ENCODE data around the gene PCDHA3.
"Not testable (repeated sequence)": the region's sequence is repeated elsewhere in the genome, so short reads cannot be mapped to it uniquely, and the experiment has no call there.

The PCDHA3 gene

DNA sequence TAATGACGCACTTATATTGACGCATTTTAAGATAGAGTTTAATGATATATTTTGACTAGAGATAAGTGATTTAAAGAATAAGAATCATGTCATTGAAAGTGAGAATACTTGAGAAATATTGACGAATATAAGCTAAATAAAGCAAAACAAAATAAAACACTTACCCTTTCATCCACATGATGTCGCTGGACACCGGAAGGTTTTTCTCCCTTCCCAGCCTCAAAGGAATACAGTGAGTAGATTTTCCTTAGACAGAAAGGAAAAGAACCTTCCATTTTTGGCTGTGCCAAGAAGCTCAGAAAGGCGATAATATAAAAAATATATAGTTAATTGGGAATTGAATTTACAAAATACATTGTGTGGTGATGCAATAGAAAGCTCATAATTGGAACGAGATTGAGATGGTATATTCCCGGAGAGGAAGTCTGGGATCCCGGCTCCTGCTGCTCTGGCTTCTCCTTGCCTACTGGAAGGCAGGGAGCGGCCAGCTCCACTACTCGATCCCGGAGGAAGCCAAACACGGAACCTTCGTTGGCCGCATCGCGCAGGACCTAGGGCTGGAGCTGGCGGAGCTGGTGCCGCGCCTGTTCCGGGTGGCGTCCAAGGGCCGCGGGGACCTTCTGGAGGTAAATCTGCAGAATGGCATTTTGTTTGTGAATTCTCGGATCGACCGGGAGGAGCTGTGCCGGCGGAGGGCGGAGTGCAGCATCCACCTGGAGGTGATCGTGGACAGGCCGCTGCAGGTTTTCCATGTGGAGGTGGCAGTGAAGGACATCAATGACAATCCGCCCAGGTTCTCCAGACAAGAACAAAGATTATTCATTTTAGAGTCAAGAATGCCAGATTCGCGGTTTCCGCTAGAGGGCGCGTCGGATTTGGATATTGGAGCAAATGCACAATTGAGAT lies 20.8 kb downstream of the PCDHA3 start, which contains the start of gene PCDHA5:
Gene PCDHA5, plus strand, starts transcription at position 239 of the 906 bp plus-strand sequence.
- no peak for DNase-seq (ENCODE audit: low read depth, low spot score)

GRCh38 chr5:140822281-140822629 lies 21.4 kb downstream of the PCDHA3 start:
- DNase-seq (ENCODE audit: low read depth, low spot score), result no peak

GRCh38 chr5:140822969-140823368 lies 22.1 kb downstream of the PCDHA3 start:
- not testable (repeated sequence) for DNase-seq (ENCODE audit: low read depth, low spot score)

DNA sequence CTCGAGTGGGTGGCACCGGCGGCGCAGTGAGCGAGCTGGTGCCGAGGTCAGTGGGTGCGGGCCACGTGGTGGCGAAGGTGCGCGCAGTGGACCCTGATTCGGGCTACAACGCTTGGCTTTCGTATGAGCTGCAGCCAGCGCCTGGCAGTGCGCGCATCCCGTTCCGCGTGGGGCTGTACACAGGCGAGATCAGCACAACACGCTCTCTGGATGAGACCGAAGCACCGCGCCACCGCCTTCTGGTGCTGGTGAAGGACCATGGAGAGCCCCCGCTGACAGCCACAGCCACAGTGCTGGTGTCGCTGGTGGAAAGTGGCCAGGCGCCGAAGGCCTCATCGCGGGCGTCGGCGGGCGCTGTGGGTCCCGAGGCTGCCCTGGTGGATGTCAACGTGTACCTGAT lies 22.6 kb downstream of the PCDHA3 start:
- no peak for DNase-seq (ENCODE audit: low read depth, low spot score)

GRCh38 chr5:140827704-140828361 lies 27.0 kb downstream of the PCDHA3 start, which contains the start of gene PCDHA6:
TSS of gene PCDHA6 (plus strand) at chr5:140827960. CDS start at chr5:140828092, 132 bp downstream.
- no peak for DNase-seq (ENCODE audit: low read depth, low spot score)

DNA sequence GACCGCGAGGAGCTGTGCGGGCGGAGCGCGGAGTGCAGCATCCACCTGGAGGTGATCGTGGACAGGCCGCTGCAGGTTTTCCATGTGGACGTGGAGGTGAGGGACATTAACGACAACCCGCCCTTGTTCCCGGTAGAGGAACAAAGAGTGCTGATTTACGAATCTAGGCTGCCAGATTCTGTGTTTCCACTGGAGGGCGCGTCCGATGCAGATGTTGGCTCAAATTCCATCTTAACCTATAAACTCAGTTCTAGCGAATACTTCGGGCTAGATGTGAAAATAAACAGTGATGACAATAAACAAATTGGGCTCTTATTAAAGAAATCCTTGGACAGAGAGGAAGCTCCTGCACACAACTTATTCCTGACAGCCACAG lies 27.5 kb downstream of the PCDHA3 start:
- no peak for DNase-seq (ENCODE audit: low read depth, low spot score)

- DNase-seq (ENCODE audit: low read depth, low spot score), result not testable (repeated sequence)
Observed at GRCh38 chr5:140829511-140830501, 28.9 kb downstream of the PCDHA3 start.

- no peak for DNase-seq (ENCODE audit: low read depth, low spot score)
Observed at GRCh38 chr5:140833993-140834392, 33.1 kb downstream of the PCDHA3 start, which contains the start of gene PCDHA7. TSS of gene PCDHA7 (plus strand) at chr5:140834269. CDS start at chr5:140834384, 115 bp downstream.

- not testable (repeated sequence) for DNase-seq (ENCODE audit: low read depth, low spot score)
Observed at GRCh38 chr5:140834439-140835008, 33.7 kb downstream of the PCDHA3 start.

DNA sequence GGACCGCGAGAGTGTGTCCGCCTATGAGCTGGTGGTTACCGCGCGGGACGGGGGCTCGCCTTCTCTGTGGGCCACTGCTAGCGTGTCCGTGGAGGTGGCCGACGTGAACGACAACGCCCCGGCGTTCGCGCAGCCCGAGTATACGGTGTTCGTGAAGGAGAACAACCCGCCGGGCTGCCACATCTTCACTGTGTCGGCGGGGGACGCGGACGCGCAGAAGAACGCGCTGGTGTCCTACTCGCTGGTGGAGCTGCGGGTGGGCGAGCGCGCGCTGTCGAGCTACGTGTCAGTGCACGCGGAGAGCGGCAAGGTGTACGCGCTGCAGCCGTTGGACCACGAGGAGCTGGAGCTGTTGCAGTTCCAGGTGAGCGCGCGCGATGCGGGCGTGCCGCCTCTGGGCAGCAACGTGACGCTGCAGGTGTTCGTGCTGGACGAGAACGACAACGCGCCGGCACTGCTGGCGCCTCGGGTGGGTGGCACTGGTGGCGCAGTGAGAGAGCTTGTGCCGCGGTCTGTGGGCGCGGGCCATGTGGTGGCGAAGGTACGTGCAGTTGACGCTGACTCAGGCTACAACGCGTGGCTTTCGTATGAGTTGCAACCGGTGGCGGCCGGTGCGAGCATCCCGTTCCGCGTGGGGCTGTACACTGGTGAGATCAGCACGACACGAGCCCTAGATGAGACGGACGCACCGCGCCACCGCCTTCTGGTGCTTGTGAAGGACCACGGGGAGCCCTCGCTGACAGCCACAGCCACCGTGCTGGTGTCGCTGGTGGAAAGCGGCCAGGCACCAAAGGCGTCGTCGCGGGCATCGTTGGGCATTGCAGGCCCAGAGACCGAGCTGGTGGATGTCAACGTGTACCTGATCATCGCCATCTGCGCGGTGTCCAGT lies 35.0 kb downstream of the PCDHA3 start:
- no peak for DNase-seq (ENCODE audit: low read depth, low spot score)

DNA sequence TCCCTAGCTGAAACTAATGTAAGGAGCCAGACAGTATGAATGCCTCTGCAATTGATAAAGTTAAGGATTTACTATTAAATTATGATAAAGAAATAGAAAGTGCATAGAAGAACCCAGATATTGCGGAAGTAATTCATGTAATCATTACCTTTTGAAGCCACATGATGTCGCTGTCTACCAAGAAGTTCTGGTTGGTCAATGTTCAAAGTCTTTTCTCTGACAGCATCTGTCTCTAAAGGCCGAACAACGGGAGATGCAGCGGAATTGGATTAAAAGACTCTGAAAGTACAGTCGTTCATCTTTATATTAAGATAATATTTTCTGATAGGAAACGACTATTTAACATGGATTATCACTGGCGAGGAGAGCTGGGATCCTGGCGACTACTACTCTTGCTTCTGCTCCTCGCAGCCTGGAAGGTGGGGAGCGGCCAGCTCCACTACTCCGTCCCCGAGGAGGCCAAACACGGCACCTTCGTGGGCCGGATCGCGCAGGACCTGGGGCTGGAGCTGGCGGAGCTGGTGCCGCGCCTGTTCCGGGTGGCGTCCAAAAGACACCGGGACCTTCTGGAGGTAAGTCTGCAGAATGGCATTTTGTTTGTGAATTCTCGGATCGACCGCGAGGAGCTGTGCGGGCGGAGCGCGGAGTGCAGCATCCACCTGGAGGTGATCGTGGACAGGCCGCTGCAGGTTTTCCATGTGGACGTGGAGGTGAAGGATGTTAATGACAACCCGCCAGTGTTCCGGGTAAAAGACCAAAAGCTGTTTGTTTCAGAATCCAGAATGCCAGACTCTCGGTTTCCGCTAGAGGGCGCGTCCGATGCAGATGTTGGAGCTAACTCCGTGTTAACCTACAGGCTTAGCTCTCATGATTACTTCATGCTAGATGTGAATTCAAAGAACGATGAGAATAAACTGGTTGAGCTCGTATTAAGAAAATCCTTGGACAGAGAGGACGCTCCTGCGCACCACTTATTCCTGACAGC lies 40.4 kb downstream of the PCDHA3 start, which contains the start of gene PCDHA8:
Gene PCDHA8, plus strand, starts transcription at position 210 of the 985 bp plus-strand sequence. Its CDS starts 135 bp downstream, at position 345.
- DNase-seq (ENCODE audit: low read depth, low spot score), result no peak

DNA sequence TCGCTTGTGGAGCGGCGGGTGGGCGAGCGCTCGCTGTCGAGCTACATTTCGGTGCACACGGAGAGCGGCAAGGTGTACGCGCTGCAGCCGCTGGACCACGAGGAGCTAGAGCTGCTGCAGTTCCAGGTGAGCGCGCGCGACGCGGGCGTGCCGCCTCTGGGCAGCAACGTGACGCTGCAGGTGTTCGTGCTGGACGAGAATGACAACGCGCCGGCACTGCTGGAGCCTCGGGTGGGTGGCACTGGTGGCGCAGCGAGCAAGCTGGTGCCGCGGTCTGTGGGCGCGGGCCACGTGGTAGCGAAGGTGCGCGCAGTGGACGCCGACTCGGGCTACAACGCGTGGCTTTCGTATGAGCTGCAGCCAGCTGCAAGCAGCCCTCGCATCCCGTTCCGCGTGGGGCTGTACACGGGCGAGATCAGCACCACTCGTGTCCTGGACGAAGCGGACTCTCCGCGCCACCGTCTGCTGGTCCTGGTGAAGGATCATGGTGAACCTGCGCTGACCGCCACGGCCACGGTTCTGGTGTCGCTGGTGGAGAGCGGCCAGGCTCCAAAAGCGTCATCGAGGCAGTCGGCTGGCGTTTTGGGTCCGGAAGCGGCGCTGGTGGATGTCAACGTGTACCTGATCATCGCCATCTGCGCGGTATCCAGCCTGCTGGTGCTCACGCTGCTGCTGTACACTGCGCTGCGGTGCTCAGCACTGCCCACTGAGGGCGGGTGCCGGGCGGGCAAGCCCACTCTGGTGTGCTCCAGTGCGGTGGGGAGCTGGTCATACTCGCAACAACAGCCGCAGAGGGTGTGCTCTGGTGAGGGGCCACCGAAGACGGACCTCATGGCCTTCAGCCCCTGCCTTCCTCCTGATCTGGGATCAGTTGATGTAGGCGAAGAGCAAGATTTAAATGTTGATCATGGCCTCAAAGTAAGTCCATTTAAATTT lies 42.2 kb downstream of the PCDHA3 start:
- no peak for DNase-seq (ENCODE audit: low read depth, low spot score)

DNA sequence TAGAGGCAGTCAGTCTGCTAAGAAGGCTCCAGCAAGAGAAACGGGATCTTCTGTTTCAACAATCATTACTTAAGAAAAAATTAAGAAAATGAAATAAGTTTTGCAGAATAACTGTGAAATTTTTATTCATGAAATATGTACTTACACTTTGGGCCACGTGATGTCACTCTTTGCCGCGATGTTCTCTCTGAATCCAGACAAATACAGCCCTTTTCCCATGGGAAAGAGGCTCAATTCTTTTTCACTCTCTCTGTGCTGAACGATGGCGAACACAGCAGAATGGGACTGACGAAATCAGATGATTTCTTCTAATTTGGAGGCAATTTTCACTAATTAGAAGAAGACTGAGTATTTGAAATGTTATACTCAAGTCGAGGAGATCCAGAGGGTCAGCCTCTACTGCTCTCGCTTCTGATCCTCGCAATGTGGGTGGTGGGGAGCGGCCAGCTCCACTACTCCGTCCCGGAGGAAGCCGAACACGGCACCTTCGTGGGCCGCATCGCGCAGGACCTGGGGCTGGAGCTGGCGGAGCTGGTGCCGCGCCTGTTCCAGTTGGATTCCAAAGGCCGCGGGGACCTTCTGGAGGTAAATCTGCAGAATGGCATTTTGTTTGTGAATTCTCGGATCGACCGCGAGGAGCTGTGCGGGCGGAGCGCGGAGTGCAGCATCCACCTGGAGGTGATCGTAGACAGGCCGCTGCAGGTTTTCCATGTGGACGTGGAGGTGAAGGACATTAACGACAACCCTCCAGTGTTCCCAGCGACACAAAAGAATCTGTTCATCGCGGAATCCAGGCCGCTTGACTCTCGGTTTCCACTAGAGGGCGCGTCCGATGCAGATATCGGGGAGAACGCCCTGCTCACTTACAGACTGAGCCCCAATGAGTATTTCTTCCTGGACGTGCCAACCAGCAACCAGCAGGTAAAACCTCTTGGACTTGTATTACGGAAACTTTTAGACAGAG lies 47.6 kb downstream of the PCDHA3 start, which contains the start of gene PCDHA9:
Gene PCDHA9, plus strand, starts transcription at position 244 of the 964 bp plus-strand sequence. Its CDS starts 114 bp downstream, at position 358.
- not testable (repeated sequence) for DNase-seq (ENCODE audit: low read depth, low spot score)

DNA sequence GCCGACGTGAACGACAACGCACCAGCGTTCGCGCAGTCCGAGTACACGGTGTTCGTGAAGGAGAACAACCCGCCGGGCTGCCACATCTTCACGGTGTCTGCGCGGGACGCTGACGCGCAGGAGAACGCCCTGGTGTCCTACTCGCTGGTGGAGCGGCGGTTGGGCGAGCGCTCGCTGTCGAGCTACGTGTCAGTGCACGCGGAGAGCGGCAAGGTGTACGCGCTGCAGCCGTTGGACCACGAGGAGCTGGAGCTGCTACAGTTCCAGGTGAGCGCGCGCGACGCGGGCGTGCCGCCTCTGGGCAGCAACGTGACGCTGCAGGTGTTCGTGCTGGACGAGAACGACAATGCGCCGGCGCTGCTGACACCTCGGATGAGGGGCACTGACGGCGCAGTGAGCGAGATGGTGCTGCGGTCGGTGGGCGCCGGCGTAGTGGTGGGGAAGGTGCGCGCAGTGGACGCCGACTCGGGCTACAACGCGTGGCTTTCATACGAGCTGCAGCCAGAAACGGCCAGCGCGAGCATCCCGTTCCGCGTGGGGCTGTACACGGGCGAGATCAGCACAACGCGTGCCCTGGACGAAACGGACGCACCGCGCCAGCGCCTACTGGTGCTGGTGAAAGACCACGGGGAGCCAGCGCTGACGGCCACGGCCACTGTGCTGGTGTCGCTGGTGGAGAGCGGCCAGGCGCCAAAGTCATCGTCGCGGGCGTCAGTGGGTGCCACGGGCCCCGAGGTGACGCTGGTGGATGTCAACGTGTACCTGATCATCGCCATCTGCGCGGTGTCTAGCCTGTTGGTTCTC lies 49.2 kb downstream of the PCDHA3 start:
- DNase-seq (ENCODE audit: low read depth, low spot score), result not testable (repeated sequence)

All from activated CD4-positive, CD25-positive, alpha-beta regulatory T cell treated with anti-CD3 and anti-CD28 coated beads, Interleukin-2, amount 50 U/mL, for 16 hours (primary cell).